ENCODE results near the gene NOL9. TPM values are rescaled to one million over a fixed set of nuclear protein-coding genes. Genes with fewer than 3 reads are reported as not detected.

NOL9 gene
- total and polyA plus RNA-seq, 2 of the 13 experiments (the other 11 are each of a cell fraction or from before 2014, with no cell fraction given), result 18.0 to 24.7 TPM

DNA sequence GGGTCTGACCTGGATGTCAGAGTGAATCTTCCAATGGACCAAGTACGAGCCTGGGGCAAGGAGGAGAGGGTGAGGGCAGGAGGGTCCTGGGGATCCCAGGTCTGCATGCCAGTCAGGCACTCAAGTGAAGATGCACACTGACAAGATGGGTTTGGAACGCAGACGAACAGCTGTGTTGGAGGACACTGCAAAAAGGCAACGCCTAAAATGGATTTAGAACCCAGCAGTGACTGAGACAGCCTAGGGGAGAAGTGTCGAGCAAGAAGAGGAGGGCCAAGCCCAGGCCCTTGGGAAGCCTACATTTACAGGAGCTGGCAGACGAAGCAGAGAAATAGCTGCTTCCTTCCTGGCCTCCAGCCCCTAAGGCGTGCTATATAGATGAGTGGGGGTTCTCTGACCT, 25.8 kb downstream of the NOL9 start (continued):
- TF ChIP-seq, protein P1, sequence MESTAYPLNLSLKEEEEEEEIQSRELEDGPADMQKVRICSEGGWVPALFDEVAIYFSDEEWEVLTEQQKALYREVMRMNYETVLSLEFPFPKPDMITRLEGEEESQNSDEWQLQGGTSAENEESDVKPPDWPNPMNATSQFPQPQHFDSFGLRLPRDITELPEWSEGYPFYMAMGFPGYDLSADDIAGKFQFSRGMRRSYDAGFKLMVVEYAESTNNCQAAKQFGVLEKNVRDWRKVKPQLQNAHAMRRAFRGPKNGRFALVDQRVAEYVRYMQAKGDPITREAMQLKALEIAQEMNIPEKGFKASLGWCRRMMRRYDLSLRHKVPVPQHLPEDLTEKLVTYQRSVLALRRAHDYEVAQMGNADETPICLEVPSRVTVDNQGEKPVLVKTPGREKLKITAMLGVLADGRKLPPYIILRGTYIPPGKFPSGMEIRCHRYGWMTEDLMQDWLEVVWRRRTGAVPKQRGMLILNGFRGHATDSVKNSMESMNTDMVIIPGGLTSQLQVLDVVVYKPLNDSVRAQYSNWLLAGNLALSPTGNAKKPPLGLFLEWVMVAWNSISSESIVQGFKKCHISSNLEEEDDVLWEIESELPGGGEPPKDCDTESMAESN (CRISPR knock-in tag; conservative IDR thresholded peaks at IDR 0.05), result no peak

DNA sequence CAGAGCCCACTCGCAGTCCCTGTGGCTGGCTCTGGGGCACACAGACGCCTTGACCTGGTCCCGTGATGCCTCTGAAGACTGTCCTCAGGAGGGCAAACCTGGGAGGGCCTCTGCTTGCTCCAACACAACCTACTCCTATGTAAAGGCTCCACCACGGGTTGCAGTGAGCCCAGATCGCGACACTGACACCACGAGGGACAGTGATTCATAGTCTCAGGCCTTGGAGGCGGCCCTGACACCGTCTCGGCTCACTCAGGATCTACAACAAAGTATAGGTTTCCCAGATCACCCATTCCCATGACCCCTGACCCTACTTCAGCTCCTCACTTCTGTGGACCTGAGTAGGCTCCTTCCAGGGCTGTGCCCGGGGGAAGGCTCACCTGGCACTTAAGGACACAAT, 28.0 kb downstream of the NOL9 start:
- no peaks in the 10 kb centered on the region for H3K79me2 ChIP-seq (ENCODE audit: insufficient read depth, low read length)
- H3K27me3 ChIP-seq (ENCODE audit: control insufficient read depth in 1 of 2, insufficient read depth in 2 of 2, low read length in 2 of 2), result no peaks in the 10 kb centered on the region
- H3K4me2 ChIP-seq (ENCODE audit: low read depth, low read length), result no peak overlapping the region
- H3K9me3 ChIP-seq (ENCODE audit: low read length), result no peaks in the 10 kb centered on the region
- ATAC-seq (no peak), DNase-seq (ENCODE audit: low spot score) (no peak), FAIRE-seq (no peak)
- intact Hi-C loops (cut with micrococcal nuclease; ENCODE audit: unreplicated experiment) (no loop called here), in situ Hi-C loops (cut with HindIII; ENCODE audit: extremely low pct_ligation_motif_present, low pct_unique_long_range_greater_than_20kb) (loop anchor here (5.0 kb wide), 1 partner anchor 44 kb away; no protein-coding TSS in a partner anchor)
- H4K20me1 ChIP-seq (ENCODE audit: insufficient read depth, low read length), result no peaks in the 10 kb centered on the region
- POLR2A ChIA-PET, result no interaction called here
- 77% methylated on average over 5 of the region's 11 CpGs for WGBS (ENCODE audit: low lambda C conversion rate)
- no peak overlapping the region for H3K27ac ChIP-seq (ENCODE audit: extremely low read length, insufficient read depth, low read length)
- H3K9ac ChIP-seq (ENCODE audit: insufficient read depth, low read depth, low read length), result no peak overlapping the region
- H3K36me3 ChIP-seq (replicated peaks in 1 of 2; ENCODE audit: control insufficient read depth in 1 of 2, insufficient read depth in 2 of 2, low read length in 2 of 2), result peaks cover 22 to 41% of the 10 kb centered on the region in 2 experiments
- CTCF ChIA-PET (ENCODE audit: low intra/inter-chr PET ratio, low total read pairs), result no interaction called here
- H3K4me1 ChIP-seq (ENCODE audit: insufficient read depth, low read length), result no peaks in the 10 kb centered on the region
- TF ChIP-seq NR2C2 (CRISPR knock-in tag; IDR thresholded peaks at IDR 0.05; ENCODE audit: borderline replicate concordance) (no peak), ELF4 (CRISPR knock-in tag; IDR thresholded peaks at IDR 0.05; ENCODE audit: borderline replicate concordance) (no peak)
- TF ChIP-seq, protein P2, sequence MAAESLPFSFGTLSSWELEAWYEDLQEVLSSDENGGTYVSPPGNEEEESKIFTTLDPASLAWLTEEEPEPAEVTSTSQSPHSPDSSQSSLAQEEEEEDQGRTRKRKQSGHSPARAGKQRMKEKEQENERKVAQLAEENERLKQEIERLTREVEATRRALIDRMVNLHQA (CRISPR knock-in tag; IDR thresholded peaks at IDR 0.05), result no peak
- TF ChIP-seq, protein P3, sequence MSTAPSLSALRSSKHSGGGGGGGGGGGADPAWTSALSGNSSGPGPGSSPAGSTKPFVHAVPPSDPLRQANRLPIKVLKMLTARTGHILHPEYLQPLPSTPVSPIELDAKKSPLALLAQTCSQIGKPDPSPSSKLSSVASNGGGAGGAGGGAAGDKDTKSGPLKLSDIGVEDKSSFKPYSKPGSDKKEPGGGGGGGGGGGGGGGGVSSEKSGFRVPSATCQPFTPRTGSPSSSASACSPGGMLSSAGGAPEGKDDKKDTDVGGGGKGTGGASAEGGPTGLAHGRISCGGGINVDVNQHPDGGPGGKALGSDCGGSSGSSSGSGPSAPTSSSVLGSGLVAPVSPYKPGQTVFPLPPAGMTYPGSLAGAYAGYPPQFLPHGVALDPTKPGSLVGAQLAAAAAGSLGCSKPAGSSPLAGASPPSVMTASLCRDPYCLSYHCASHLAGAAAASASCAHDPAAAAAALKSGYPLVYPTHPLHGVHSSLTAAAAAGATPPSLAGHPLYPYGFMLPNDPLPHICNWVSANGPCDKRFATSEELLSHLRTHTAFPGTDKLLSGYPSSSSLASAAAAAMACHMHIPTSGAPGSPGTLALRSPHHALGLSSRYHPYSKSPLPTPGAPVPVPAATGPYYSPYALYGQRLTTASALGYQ (CRISPR knock-in tag; IDR thresholded peaks at IDR 0.05), result no peak
- no peak overlapping the region for H2AFZ ChIP-seq (ENCODE audit: low read length)
- H3K4me3 ChIP-seq (replicated peaks in 1 of 3; ENCODE audit: insufficient read depth in 1 of 3, low read depth in 2 of 3, low read length in 3 of 3), result no peak overlapping the region
- BruUV-seq (replicated peaks), result no TSS peak
